K562 (cell line): ENCODE measurements around the gene TRIP11. TPM values are rescaled to one million over a fixed set of nuclear protein-coding genes. Genes with fewer than 3 reads are reported as not detected.

Experiments used
- ATAC-seq: fragments of 200-7000 bp; cut with Tn5 transposase; 3 replicates; pipeline ENCODE4 v1.9.1; 2020; ENCODE audit warnings: moderate library complexity
- BruUV-seq: library from RNA; stranded (reverse); fragments of 400-500 nt; replicated peaks from 2 replicates; lab custom pipeline; 2021; lab: Mats Ljungman, UMichigan
- CTCF ChIA-PET: fragments of 300-600 bp; formaldehyde crosslinking; extraction: SDS; loops from one replicate; lab custom pipeline; 2021; ENCODE audit warnings: low intra/inter-chr PET ratio; lab: Yijun Ruan, JAX
- POLR2A ChIA-PET: fragments of 300-600, 350-650 bp; sonication (Branson Sonifier 250); formaldehyde crosslinking; extraction: SDS; loops from one replicate; lab custom pipeline; 2021; ENCODE audit warnings: antibody characterized with exemption, inconsistent platforms; lab: Yijun Ruan, JAX
- DNase-seq, 4 experiments: peaks; one replicate each; pipeline versions ENCODE4 v3.0.0 to v3.0.0-alpha.2; 2011 to 2018; ENCODE audit warnings: low spot score in 3 of 4, mixed read lengths in 3 of 4; ENCODE audit errors: extremely low read depth in 1 of 4
- FAIRE-seq: peaks from 2 replicates; lab custom pipeline; 2011; peaks lifted over from hg19 to GRCh38; lab: Jason Lieb, UNC
- H2AFZ ChIP-seq: 2 replicates; pipeline ENCODE4 v1.6.0; 2011; ENCODE audit warnings: low read depth, low read length, control low read depth, inconsistent platforms
- H3K27ac ChIP-seq: fragments of 200-600 bp; 3 replicates; pipeline ENCODE4 v1.8.0; 2011; ENCODE audit warnings: low read depth, mild to moderate bottlenecking, control low read depth, inconsistent platforms, low read length, moderate library complexity, mixed read lengths; ENCODE audit errors: extremely low read depth
- H3K27me3 ChIP-seq, 2 experiments: fragments of 300-600 bp in 1 of 2; 2 replicates in 1 of 2; 3 replicates in 1 of 2; pipeline versions ENCODE4 v1.6.0 to v1.8.0; 2011; ENCODE audit warnings: inconsistent platforms in 2 of 2, low read length in 2 of 2, mild to moderate bottlenecking in 1 of 2, mixed read lengths in 1 of 2, moderate library complexity in 1 of 2; ENCODE audit not compliant: control insufficient read depth in 2 of 2, insufficient read depth in 2 of 2
- H3K36me3 ChIP-seq: fragments of 300-600 bp; 3 replicates; pipeline ENCODE4 v1.8.0; 2011; ENCODE audit warnings: mild to moderate bottlenecking, low read length, inconsistent platforms; ENCODE audit not compliant: control insufficient read depth, insufficient read depth
- H3K4me1 ChIP-seq, 2 experiments: fragments of 200-600 bp in 1 of 2; replicated peaks in 1 of 2; 2 replicates in 1 of 2; 3 replicates in 1 of 2; pipeline versions ENCODE4 v1.5.1 to v1.8.0; 2011; ENCODE audit warnings: inconsistent platforms in 2 of 2, low read length in 2 of 2, mild to moderate bottlenecking in 1 of 2, mixed read lengths in 1 of 2, moderate library complexity in 1 of 2; ENCODE audit not compliant: control insufficient read depth in 2 of 2, insufficient read depth in 2 of 2
- H3K4me2 ChIP-seq: 2 replicates; pipeline ENCODE4 v1.6.1; 2011; ENCODE audit warnings: low read length, control low read depth, inconsistent platforms, mixed read lengths; ENCODE audit not compliant: insufficient read depth
- H3K4me3 ChIP-seq: fragments of 200-600 bp; sonication (generic), shearing (Covaris generic); 2 replicates; pipeline ENCODE4 v1.5.1; 2016; ENCODE audit warnings: control low read depth, inconsistent platforms
- H3K79me2 ChIP-seq: fragments of 200-600 bp; 3 replicates; pipeline ENCODE4 v1.8.0; 2011; ENCODE audit warnings: low read length, inconsistent platforms; ENCODE audit not compliant: control insufficient read depth, insufficient read depth
- H3K9ac ChIP-seq, 2 experiments: 2 replicates each; pipeline versions ENCODE4 v1.6.0 to v1.6.1; 2011; ENCODE audit warnings: low read depth in 2 of 2, low read length in 2 of 2, control low read depth in 1 of 2, inconsistent platforms in 1 of 2, mild to moderate bottlenecking in 1 of 2, mixed read lengths in 1 of 2; ENCODE audit not compliant: insufficient read depth in 1 of 2
- H3K9me1 ChIP-seq: one replicate; pipeline ENCODE4 v1.6.0; 2011; ENCODE audit warnings: inconsistent platforms, mild to moderate bottlenecking, low read length, moderate library complexity; ENCODE audit not compliant: control insufficient read depth, insufficient read depth
- H3K9me3 ChIP-seq: replicated peaks from 2 replicates; pipeline ENCODE4 v1.5.1; 2011; ENCODE audit warnings: low read depth, low read length, inconsistent platforms; ENCODE audit not compliant: control insufficient read depth, insufficient read depth
- H4K20me1 ChIP-seq: replicated peaks from 2 replicates; pipeline ENCODE4 v1.6.1; 2011; ENCODE audit warnings: low read length, inconsistent platforms, mixed read lengths; ENCODE audit not compliant: control insufficient read depth, insufficient read depth
- CEBPZ ChIP-seq: fragments of 150-350 bp; IDR thresholded peaks from 2 replicates; pipeline ENCODE4 v1.6.1; 2014; ENCODE audit warnings: low read depth, mild to moderate bottlenecking, low read length, borderline replicate concordance
- ERF ChIP-seq: fragments of 450-650 bp; formaldehyde crosslinking; IDR thresholded peaks from 2 replicates; pipeline ENCODE4 v1.4.0; 2020; ENCODE audit warnings: mild to moderate bottlenecking, mixed read lengths
- FOXM1 ChIP-seq, 2 experiments: fragments of 450-650 bp in 1 of 2; sonication (generic) in 1 of 2; formaldehyde crosslinking in 1 of 2; IDR thresholded peaks; 2 replicates each; pipeline versions ENCODE4 v1.6.1 to v1.9.0; 2017 to 2022; ENCODE audit warnings: low read depth in 2 of 2, mild to moderate bottlenecking in 2 of 2, missing genetic modification reagents in 1 of 2, moderate library complexity in 1 of 2
- PCBP2 ChIP-seq: fragments of 200-400 bp; formaldehyde crosslinking; IDR thresholded peaks from 2 replicates; pipeline ENCODE4 v1.6.1; 2018; ENCODE audit warnings: low read length, low read depth, mild to moderate bottlenecking, moderate library complexity; ENCODE audit not compliant: poor library complexity, severe bottlenecking
- THAP7 ChIP-seq: fragments of 250-450 bp; sonication (Bioruptor Pico); IDR thresholded peaks from 2 replicates; pipeline ENCODE4 v1.5.0; 2021
- TOE1 ChIP-seq, 2 experiments: fragments of 450-650 bp in 1 of 2; sonication (generic) in 1 of 2; formaldehyde crosslinking in 1 of 2; IDR thresholded peaks; 2 replicates each; pipeline versions ENCODE4 v1.7.1 to v1.8.0; 2016 to 2022; ENCODE audit warnings: borderline replicate concordance in 2 of 2, mild to moderate bottlenecking in 2 of 2, antibody characterized with exemption in 1 of 2, inconsistent platforms in 1 of 2, low read depth in 1 of 2, missing genetic modification reagents in 1 of 2, moderate library complexity in 1 of 2
- ZFP1 ChIP-seq: fragments of 450-650 bp; formaldehyde crosslinking; IDR thresholded peaks from 2 replicates; pipeline ENCODE4 v1.4.0; 2020; ENCODE audit warnings: mild to moderate bottlenecking, mixed read lengths
- ZNF24 ChIP-seq: fragments of 450-650 bp; IDR thresholded peaks from 2 replicates; pipeline ENCODE4 v1.6.1; 2016
- WGBS: fragments of 100-300 bp; shearing (Covaris generic); methylation state at CpG from one replicate; pipeline ENCODE4 v1.1.6; 2016; ENCODE audit warnings: low coverage, mixed read lengths; ENCODE audit not compliant: insufficient coverage; ENCODE audit errors: missing lambda C conversion rate; 5-methylcytosine and 5-hydroxymethylcytosine counted together
- in situ Hi-C: fragments of 300-500 bp; cut with MboI; formaldehyde crosslinking; loops from 4 replicates; pipeline ENCODE4 v1.15.0; 2018; ENCODE audit warnings: inconsistent platforms, mixed read lengths
- intact Hi-C: fragments of 100-400 bp; cut with micrococcal nuclease; formaldehyde crosslinking; loops from 2 replicates; pipeline ENCODE4 v1.14.2; 2022
- polyA plus RNA-seq, 8 experiments: library from polyadenylated mRNA; depleted of rRNA in 4 of 8; stranded (reverse) in 5 of 8; unstranded in 3 of 8; fragments of >200 nt; fragmentation: Nextera tagmentation in 2 of 8; fragmentation: Illumina TruSeq in 1 of 8; extraction: Ambion mirVana in 2 of 8; extraction: Trizol in 1 of 8; gene quantifications; 2 replicates each; pipeline versions ENCODE4 v1.2.1 to v1.2.3, GENCODE V29; 2011 to 2014; ENCODE audit warnings: inconsistent platforms in 1 of 8, missing spikeins in 1 of 8
- total RNA-seq, 7 experiments: library from RNA; depleted of rRNA in 6 of 7; stranded (reverse); fragments of >200 nt in 6 of 7; fragmentation: Illumina TruSeq in 2 of 7; extraction: Trizol in 2 of 7; gene quantifications; 2 replicates each; pipeline versions ENCODE4 v1.2.1 to v1.2.3, GENCODE V29; 2011 to 2021; ENCODE audit warnings: low replicate concordance in 1 of 7
- TF ChIP-seq, protein P1 (sequence below), 2 experiments: IDR thresholded peaks in 1 of 2; conservative IDR thresholded peaks in 1 of 2; 2 replicates each; pipeline ENCODE4 v1.6.1; 2016; ENCODE audit warnings: low read depth in 2 of 2, mild to moderate bottlenecking in 1 of 2, missing compliant biosample characterization in 1 of 2, missing genetic modification characterization in 1 of 2, moderate library complexity in 1 of 2

The TRIP11 gene
- total and polyA plus RNA-seq, 9 of the 15 experiments (the other 6 are each of a cell fraction or from before 2014, with no cell fraction given), result 4.0 to 20.0 (median 10.9) TPM

- no peak for FAIRE-seq
- no peak overlapping the region for H2AFZ ChIP-seq
- no peaks in the 10 kb centered on the region for H3K79me2 ChIP-seq
- intact Hi-C loops (no loop called here), in situ Hi-C loops (no loop called here)
- H3K36me3 ChIP-seq, result no peaks in the 10 kb centered on the region
- no peaks in the 10 kb centered on the region for H3K9me1 ChIP-seq
- no peaks in the 10 kb centered on the region for H4K20me1 ChIP-seq
- no peak for TF ChIP-seq PCBP2
- no peak for TF ChIP-seq CEBPZ
- no peak for TF ChIP-seq FOXM1 (IDR thresholded peaks at IDR 0.05; ENCODE audit: low read depth)
- no peak for TF ChIP-seq FOXM1 (CRISPR knock-in tag; IDR thresholded peaks at IDR 0.05; ENCODE audit: low read depth)
- TF ChIP-seq ZNF24, result no peak
- TF ChIP-seq ZFP1 (CRISPR knock-in tag), result no peak
- no peak for TF ChIP-seq THAP7 (CRISPR knock-in tag)
- TF ChIP-seq TOE1 (IDR thresholded peaks at IDR 0.05; ENCODE audit: borderline replicate concordance), result no peak
- no peak for TF ChIP-seq TOE1 (CRISPR knock-in tag; IDR thresholded peaks at IDR 0.05; ENCODE audit: borderline replicate concordance, low read depth)
- TF ChIP-seq, protein P1, sequence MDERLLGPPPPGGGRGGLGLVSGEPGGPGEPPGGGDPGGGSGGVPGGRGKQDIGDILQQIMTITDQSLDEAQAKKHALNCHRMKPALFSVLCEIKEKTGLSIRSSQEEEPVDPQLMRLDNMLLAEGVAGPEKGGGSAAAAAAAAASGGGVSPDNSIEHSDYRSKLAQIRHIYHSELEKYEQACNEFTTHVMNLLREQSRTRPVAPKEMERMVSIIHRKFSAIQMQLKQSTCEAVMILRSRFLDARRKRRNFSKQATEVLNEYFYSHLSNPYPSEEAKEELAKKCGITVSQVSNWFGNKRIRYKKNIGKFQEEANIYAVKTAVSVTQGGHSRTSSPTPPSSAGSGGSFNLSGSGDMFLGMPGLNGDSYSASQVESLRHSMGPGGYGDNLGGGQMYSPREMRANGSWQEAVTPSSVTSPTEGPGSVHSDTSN (CRISPR knock-in tag; IDR thresholded peaks at IDR 0.05; ENCODE audit: low read depth), result no peak
- TF ChIP-seq, protein P1 (tag; conservative IDR thresholded peaks at IDR 0.05; ENCODE audit: low read depth), result no peak
- no peak for TF ChIP-seq ERF (CRISPR knock-in tag)
- H3K4me2 ChIP-seq, result no peak overlapping the region
- ChIA-PET CTCF (no interaction called here), POLR2A (no interaction called here)
- WGBS, result 6% methylated on average over 13 of the region's 13 CpGs
- no TSS peak for BruUV-seq
- peaks cover 0 to 26% of the 10 kb centered on the region in 2 experiments; a peak in 2 of 5 replicates for H3K27me3 ChIP-seq
- H3K4me1 ChIP-seq, result peaks cover 0 to 4% of the 10 kb centered on the region in 2 experiments; a peak in 2 of 5 replicates
- DNase-seq, result no peak
- no peak overlapping the region for H3K9ac ChIP-seq
- no peak overlapping the region for H3K27ac ChIP-seq
- H3K9me3 ChIP-seq, result no peaks in the 10 kb centered on the region
- no peak for ATAC-seq
- H3K4me3 ChIP-seq, result no peak overlapping the region
Observed at GRCh38 chr14:91925001-91925726, 114.7 kb downstream of the TRIP11 start.
